Stomach (tissue), 4 donors: Measurements from ENCODE around the gene ITGA6.

Experiments used
- EP300 ChIP-seq: sonication (generic); formaldehyde crosslinking; IDR thresholded peaks from one replicate; pipeline ENCODE4 v1.6.1; 2017; ENCODE audit warnings: antibody characterized with exemption
- POLR2AphosphoS5 ChIP-seq, 3 donors: sonication (generic); formaldehyde crosslinking; IDR thresholded peaks; one replicate each; pipeline ENCODE4 v1.6.1; 2016; ENCODE audit warnings: antibody characterized with exemption in 3 of 3
- TF ChIP-seq, protein P1 (sequence below), 7 experiments: fragments of 450-650 bp in 4 of 7; fragments of 200-600 bp in 3 of 7; sonication (generic) in 3 of 7; IDR thresholded peaks; one replicate each; pipeline ENCODE4 v1.5.1; 2016 to 2019; ENCODE audit warnings: antibody characterized with exemption in 7 of 7, control low read depth in 2 of 7, mild to moderate bottlenecking in 1 of 7

DNA sequence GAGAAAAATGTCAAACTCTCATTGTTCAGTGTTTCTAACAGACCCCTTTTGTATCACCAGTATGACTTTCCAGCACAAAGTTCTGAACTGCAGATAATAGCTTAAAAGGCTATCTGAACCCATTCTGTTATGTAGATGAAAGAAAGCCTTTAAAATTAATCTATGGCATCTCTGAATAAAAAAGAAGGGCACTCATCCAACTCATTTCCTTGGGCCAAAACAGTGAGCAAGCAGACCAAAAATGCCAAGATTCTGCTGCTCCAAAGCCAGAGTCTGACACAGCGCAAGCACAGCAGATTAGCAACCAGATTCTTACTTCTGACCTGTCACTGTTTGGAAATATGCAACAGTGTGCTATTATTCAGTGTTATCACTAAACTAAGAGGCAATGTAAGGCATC is 22.6 kb upstream of the ITGA6 start:
- TF ChIP-seq, protein P1, sequence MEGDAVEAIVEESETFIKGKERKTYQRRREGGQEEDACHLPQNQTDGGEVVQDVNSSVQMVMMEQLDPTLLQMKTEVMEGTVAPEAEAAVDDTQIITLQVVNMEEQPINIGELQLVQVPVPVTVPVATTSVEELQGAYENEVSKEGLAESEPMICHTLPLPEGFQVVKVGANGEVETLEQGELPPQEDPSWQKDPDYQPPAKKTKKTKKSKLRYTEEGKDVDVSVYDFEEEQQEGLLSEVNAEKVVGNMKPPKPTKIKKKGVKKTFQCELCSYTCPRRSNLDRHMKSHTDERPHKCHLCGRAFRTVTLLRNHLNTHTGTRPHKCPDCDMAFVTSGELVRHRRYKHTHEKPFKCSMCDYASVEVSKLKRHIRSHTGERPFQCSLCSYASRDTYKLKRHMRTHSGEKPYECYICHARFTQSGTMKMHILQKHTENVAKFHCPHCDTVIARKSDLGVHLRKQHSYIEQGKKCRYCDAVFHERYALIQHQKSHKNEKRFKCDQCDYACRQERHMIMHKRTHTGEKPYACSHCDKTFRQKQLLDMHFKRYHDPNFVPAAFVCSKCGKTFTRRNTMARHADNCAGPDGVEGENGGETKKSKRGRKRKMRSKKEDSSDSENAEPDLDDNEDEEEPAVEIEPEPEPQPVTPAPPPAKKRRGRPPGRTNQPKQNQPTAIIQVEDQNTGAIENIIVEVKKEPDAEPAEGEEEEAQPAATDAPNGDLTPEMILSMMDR (IDR thresholded peaks at IDR 0.05), result no peak
- TF ChIP-seq POLR2AphosphoS5 (IDR thresholded peaks at IDR 0.05) (no peak), EP300 (no peak)
